Right lobe of liver (tissue), 4 donors: ENCODE measurements around the gene FEM1B.

Experiments used
- POLR2A ChIP-seq: fragments of 450-650 bp; IDR thresholded peaks from one replicate; pipeline ENCODE4 v1.6.1; 2017; ENCODE audit warnings: antibody characterized with exemption, mild to moderate bottlenecking
- TF ChIP-seq, protein P1 (sequence below), 4 donors: fragments of 200-600 bp in 3 of 4; fragments of 450-650 bp in 1 of 4; IDR thresholded peaks; one replicate each; pipeline versions ENCODE4 v1.5.1 to v1.8.0; 2016 to 2022; ENCODE audit warnings: antibody characterized with exemption in 4 of 4, mild to moderate bottlenecking in 2 of 4
- donor health status: DM: no; HTN: no; CAD: no.
- donor health status: DM: no; HTN: no; CAD: no.
- donor health status: DM: no; HTN: yes; CAD: no.

DNA sequence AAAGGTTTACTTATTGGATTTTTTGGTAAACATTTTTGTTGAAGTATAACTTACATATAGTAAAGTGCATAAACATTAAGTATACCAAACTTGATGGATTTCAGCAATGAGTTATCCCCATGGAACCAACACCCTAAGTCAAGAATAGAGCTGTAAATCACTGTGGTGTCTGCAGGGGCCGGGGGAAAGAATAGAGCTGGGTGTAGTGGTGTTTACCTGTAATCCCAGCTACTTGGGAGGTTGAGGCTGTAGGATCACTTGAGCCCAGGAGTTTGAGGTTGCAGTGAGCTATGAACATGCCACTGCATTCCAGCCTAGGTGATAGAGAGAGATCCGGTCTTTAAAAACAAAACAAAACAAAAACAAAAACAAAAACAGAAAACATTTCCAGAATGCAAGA lies 13.3 kb upstream of the FEM1B start:
- TF ChIP-seq, protein P1, sequence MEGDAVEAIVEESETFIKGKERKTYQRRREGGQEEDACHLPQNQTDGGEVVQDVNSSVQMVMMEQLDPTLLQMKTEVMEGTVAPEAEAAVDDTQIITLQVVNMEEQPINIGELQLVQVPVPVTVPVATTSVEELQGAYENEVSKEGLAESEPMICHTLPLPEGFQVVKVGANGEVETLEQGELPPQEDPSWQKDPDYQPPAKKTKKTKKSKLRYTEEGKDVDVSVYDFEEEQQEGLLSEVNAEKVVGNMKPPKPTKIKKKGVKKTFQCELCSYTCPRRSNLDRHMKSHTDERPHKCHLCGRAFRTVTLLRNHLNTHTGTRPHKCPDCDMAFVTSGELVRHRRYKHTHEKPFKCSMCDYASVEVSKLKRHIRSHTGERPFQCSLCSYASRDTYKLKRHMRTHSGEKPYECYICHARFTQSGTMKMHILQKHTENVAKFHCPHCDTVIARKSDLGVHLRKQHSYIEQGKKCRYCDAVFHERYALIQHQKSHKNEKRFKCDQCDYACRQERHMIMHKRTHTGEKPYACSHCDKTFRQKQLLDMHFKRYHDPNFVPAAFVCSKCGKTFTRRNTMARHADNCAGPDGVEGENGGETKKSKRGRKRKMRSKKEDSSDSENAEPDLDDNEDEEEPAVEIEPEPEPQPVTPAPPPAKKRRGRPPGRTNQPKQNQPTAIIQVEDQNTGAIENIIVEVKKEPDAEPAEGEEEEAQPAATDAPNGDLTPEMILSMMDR (IDR thresholded peaks at IDR 0.05), result no peak
- TF ChIP-seq POLR2A, result no peak
